NCI-H510A (cell line): ENCODE data around the gene NR3C2.
"Not testable (repeated sequence)": the region's sequence is repeated elsewhere in the genome, so short reads cannot be mapped to it uniquely, and the experiment has no call there.

ENCODE experiments used
- DNase-seq: peaks from one replicate; lab custom pipeline; 2025; lab: John Stamatoyannopoulos, UW

NR3C2 gene

DNA sequence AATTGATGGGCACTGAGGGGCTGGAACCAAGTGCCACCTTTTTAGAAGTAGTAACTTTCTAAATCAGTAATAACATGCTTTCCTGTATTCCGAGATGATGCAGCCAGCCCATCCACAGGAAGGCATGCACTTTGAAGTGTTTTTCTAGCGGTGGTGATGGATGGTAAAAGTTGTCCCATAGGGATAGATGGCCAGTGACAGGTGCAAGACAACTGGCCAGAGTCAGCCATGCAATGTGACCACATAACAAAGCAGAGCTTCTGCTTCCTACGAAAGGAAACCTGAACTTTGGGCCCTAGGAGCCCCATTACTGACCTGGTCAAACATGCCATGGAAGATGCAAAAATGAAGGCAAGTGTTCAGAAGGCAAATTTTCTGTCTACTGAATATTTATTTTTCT lies 72.3 kb downstream of the NR3C2 start:
- no peak for DNase-seq

DNA sequence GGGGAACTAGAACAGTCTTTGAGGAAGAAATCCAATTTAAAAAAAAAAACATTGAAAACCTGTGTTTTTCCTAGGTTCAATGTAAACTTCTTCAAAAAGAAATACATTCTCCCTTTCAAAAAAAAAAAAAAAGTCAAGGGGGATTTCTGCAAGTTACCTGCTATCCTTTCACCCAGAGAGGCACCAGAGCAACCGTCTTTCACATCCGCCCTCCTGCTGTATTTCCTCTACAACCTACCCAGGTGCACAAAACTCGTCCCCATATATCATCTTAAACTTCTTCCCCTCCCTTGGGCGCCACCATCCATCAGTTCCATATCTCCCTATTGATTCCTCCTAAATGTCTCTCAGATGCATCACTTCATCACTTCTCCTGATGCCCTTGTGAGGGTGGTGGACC lies 74.5 kb downstream of the NR3C2 start:
- DNase-seq: no peak

DNA sequence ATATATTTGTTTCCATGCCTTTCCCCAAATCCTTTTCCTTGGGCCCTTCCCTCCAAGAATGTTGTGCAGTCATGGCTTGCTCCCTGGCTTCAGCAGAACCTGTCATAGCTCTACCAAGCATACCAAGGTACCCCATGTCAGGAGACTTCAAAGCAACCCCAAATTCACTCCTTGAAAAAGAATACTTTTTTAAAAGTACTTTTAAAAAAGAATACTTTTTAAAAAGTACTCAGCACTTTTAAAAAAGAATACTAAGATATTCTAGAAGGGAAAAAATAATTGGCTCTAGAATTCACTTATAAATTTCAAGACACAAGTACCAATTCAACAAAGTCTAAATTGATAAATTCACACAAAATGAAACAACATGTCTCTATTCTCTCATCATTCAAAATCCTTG lies 76.0 kb downstream of the NR3C2 start:
- no peak for DNase-seq

DNA sequence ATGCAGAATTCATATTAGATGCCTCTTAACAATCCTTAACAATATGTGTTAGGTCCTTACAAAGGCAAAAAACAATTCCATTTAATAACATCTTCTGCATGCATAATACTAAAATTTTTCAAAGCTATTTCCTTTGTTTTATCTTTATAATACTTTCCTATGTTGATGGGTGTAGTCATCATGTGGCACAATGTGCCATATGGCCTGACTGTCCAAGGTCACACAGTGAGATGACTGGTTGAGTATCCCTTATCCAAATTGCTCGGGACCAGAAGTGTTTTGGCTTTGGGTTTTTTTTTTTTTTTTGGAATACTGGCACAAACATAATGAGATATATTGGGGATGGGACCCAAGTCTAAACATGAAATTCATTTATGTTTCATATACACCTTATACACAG lies 77.7 kb downstream of the NR3C2 start:
- no peak for DNase-seq

DNA sequence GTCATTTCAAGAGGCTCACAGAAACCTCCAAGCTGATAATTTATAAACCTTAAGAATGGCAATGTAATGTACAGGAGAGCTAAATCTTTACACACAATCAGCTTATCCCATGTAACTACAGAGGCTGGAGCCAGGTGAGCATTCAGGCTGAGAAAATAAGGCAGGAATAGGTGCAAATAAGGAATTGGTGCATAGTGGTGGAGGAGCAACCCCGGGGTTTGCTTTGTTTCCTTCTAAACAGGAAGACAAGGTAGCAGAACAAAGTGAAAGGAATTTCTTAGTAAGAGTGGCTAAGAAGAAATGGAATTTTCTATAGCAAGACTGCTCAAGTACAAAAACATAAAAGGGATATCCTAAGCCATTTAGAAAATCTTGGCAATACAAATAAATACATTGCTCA lies 82.4 kb downstream of the NR3C2 start:
- no peak for DNase-seq

DNA sequence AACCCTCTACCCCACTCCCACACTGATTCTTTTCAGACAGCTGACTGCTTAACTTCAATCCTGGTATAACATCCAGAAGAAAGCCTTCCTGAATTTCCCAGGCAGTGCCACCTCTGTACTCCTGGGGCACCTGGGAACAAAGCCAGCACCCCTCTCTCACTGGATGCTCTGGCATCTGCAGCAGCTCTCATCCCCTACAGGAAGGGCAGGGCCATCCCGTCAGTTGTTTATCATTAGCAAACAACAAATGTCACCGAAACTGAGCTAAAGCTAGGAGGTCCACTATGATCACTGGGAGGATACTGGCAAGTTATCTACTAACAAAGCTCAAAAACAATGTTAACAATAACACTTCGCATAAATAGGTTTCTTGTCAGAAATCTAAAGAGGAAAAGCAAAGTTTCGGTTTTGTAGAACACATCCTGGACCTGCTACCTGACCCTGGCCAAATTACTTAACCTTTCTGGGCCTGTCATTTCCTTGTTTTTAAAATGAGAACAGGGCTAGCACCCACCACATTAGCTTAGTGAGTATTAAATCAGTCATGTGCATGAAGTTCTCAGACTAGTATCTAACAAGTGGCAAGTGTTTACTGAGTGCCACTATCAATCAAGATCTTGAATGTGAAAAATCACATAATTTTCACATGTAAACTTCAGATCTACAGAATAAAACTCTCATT lies 86.6 kb downstream of the NR3C2 start:
- no peak for DNase-seq

DNA sequence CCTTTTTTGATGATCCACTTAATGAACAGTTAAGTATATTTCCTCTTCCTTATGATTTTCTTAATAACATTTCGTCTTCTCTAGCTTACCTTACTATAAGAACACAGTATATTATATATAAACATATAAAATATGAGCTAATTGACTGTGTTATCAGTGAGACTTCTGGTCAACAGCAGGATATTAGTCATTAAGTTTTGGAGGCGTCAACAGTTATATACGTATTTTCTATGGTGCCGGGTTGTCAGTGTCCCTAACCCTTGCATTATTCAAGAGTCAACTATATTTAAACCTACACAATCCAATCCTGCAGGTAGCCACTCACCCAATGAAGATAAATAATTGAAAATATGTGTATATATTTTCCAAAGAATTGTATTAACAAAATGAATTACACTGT lies 88.0 kb downstream of the NR3C2 start:
- no peak for DNase-seq

DNA sequence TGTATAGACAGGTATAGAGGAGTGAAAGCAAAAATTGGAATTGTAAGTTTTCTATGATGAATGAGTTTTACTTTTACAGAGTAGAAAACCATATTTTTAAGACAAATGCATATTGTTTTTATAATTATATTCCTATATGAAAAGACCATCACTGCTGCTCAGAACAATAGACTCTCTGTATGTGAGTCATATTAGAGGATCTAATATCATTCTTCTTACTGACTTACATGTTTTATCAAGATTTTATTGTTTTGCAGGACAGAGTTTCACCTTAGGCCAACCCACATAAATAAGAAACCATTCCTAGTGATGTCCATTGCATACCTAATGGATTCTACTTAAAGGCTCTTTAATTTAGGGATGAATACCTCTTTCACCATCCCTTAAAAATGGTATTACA lies 88.6 kb downstream of the NR3C2 start:
- DNase-seq: no peak

DNA sequence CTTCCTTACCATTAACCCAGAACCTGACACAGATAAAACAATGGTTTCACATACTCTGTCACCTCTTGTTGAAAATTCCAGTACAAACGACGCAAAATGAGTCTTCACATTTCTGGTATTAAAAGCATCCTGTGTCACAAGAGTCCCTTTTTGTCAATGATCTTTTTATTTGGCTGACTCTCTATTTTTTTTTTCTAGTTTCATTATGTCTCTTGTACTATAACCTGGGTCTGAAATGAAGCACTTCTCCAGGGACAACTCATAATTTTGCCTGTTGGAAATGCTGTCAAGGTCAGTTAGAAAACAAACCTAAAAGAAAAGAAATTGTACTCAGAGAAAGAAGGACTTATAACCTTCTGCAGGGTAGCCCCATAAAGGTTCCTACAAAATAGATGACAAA lies 93.1 kb downstream of the NR3C2 start:
- DNase-seq: no peak

DNA sequence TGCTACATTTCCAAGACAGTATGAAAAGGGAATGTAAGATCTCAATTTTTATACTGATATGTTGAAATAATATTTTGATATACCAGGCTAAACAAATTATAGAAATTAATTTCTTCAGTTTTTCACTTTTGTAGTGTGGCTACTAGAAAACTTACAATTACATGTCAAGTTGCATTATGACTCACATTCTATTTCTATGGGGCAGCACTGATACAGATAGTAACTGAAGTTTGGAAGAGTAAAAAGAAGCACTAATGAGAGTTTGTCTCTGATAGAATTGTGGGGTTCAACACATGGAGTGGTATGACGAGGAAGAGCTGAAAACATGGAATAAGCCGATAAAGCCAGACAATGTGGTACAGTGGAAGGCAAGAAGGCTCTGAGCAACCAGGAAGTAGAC lies 95.6 kb downstream of the NR3C2 start:
- DNase-seq: no peak

DNA sequence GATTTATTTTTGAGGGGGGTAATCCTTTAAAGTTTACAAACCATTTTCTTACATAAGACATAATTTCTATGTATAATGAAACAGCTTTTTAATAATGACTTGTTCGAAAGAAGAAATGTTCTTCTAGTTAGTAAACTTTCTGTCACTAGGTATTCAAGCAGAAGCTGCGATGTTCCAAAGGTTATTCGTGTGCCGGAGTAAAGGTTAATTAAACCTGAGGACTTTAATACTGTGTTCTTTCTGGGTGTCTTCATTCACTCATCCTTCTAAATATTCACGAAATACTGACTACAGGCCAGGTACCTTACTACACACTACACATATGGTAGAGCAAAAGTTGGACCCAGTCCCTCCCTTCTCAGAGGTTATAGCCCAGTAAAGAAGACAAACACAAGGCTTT lies 96.7 kb downstream of the NR3C2 start:
- DNase-seq: no peak

DNA sequence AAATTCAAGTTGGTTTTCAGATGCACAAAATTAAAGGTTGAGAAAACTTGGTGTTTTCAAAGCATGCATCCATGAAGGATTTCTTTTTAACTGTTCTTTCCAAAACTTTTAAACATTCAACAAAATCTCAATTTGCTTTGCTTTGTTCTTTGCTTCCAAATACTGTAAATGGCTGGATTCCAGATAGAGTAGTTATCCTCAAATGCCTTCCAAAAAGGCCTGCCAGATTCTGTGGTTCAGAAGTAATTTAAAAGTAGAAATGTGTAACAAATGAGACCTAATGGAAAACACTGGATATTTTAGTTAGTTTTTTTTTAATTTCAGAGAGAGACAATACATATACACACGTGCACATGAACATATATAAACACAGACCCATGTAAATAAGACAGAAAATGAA lies 97.3 kb downstream of the NR3C2 start:
- DNase-seq: no peak

DNA sequence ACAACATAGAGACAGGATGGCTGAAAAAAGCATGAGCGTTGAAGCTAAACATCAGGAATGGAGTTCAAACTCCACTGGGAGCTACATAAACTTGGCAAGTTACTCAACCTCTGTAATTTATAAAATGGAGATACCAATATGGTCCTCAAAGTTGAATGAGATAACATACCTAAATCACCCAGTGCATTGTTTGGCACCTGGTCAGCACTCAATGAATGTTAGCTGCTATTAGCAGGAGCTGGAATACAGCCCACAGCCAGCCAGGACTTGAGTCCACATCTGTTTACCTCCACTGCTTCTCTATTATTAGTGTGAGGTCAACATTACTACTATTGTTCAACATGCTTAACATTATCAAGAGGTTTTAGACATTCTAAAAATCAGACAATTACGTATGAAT lies 97.9 kb downstream of the NR3C2 start:
- DNase-seq: no peak

DNA sequence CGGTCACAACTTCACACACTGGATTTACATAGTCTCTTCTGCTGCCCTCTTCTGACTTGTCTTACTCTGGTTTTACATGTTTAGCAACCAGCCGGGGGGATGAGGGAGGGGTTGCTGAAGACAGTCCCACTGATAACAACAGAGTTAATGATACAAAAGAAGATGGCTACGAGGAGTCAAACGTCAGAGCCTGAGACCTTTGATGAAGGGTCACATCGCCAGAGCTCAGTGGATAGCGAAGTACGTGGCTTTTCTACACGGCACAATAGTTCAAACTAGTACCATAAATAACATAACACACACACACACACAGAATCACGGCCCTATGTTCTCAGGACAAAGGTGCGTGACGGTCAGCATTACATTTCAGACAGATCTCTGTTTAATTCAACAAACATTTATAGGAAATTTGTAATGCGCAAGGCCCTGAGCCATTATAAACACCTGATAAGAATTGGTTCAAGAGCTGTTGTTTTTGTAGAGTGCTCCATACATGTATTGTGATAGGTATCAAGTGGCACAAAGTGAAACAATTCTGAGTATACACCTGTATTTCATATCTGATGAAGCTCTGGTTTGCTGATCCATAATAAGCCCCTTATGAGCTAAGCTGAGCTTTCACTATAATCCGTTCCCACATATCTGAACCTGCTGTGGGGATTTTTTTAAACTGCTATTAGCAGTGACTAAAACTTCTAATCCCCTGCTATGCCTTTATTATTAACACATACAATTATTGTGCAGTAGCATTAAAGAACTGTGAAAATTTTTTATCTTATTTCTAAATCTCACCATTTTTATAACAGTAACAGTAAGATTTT lies 100.0 kb downstream of the NR3C2 start:
- DNase-seq: no peak

DNA sequence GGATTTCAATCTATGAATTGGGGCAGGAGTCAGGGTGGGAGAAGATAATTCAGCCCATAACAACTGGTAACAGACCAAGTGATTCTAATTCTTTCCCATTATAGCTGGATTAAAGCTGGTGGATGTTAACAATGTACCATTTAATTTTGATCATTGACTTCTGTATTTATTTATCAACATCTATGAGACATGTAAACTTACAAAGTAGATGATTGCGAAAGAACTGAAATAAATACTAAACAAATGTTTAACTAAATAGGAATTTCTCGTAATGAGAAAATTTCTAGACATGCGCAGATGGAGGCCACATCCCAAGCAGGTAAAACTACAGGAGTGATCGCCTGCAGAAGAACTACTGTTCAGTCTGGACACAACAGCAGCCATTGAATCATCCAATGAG lies 107.1 kb downstream of the NR3C2 start:
- no peak for DNase-seq

DNA sequence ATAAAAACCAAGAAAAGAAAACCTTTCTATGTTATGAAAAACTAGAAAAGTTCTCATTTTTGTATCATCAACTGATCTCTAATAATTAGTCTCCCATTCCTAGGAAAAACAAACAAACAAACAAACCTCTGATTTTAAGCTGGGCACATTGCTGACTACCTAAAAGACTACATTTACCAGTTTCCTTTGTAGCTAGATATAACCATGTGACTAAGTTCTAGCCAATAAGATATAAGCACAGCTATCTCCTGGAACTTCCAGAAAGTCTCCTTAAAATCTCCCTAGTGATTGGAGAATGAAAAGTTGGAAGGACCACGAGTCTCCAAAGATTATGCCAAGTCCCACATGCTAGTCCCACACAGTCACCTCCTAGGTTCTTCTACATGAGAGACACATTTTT lies 108.9 kb downstream of the NR3C2 start:
- no peak for DNase-seq

DNA sequence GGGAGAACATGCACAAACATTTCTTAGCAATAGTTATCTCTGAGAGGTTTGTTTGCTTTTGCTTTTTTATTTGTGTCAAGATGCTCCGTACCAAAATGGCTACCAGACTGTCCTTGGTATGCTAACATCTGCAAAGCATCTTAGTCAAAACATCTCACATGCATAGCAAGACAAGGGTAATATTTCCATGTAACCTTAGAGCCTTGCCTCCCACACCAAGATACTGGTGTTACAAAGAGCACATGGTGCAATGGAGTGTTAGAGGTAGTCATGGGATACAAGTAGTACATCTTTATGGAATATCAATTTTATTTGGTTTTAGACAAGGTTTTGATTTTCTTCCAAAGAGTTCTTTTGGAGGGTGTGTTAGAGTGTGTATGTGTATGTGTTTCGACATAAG lies 109.7 kb downstream of the NR3C2 start:
- no peak for DNase-seq

DNA sequence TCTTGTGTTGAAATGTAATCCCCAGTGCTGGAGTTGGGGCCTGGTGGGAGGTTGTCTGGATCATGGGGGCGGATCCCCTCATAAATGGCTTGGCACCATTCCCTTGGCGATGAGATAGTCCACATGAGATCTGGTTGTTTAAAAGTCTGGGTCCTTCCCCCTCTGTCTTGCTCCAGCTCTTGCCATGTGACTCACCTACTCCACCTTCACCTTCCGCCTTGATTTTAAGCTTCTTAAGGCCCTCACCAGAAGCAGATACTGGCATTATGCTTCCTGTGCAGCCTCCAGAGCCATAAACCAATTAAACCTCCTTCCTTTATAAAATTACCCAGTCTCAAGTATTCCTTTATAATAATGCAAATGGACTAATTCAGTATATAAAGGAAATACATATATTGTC lies 111.5 kb downstream of the NR3C2 start:
- no peak for DNase-seq

DNA sequence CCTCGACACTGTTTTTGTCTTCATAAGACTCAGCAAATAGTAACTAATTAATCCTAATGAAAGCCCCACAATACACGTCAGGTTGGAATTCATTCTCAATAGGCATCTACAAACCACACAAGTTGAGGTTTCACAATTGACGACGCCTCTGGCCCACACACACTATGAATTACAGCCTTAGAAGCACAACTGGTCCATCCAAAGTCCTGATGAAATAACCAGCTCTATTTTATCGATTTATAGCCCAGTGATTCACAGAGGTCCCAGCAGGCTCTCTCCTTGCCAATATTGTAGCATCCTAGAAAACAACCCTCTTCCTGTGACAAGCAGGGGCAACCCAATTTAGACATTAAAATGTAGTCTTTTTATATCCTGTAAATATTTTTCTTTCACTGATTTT lies 112.1 kb downstream of the NR3C2 start:
- no peak for DNase-seq

DNA sequence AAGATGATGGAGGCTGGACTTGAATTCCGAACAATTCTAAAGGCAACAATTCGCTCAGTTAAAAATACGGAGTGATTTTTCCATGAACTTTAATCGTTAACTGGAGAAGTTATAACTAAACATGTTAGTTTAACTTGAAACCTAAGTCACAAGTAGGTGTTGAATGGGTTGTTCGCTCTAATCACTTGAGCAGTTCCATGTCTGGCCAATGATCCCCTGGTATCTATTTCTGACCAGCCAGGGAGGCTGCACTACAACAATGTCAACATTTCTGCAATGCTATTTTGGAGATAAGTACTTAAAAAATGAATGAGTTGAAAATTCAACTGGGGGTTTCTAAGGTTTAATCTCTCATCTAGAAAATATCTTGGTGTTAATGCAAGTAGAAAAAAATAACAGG lies 112.5 kb downstream of the NR3C2 start:
- DNase-seq: no peak

DNA sequence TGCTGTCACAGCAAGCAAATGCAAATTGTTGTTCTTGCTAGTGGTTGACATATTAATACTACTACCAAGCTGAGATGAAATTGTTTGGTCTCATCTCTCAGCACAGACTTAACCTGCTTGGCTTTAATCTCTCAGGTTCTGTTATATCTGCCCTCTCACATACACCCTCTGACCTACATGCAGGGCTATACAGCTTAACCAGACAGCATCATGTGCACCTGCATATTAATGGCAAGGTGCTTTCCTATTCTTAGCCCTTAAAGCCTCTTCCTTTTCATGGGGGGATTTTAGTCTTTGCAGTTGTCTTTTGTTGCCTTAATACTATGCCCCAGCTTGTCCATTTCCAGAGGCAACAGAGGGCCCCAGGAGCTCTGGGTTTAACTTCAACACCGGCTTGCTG lies 114.5 kb downstream of the NR3C2 start:
- DNase-seq: no peak

DNA sequence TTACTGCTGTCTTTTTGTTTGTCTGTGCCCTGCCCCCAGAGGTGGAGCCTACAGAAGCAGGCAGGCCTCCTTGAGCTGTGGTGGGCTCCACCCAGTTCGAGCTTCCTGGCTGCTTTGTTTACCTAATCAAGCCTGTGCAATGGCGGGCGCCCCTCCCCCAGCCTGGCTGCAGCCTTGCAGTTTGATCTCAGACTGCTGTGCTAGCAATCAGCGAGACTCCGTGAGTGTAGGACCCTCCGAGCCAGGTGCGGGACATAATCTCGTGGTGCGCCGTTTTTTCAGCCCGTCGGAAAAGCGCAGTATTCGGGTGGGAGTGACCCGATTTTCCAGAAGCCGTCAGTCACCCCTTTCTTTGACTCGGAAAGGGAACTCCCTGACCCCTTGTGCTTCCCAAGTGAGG lies 118.9 kb downstream of the NR3C2 start:
- DNase-seq: not testable (repeated sequence)

DNA sequence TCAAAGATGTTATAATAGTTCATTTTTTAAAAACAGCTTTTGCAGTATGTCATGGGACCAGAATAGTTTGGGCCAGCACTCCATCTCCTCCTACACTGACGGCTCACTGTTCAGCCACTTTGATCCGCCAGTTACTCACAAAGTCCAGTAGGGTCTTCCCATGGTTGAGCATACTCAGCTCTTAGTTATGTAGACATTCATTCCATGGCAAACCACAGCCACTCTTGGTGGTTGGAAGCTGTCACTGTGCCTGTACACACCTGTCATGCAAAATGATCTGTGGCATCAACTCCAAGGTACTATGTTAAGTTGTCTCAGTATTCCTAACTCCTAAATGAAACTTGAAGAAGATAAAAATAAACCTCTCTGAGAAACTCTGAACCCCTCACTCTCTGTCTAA lies 127.2 kb downstream of the NR3C2 start:
- DNase-seq: no peak

DNA sequence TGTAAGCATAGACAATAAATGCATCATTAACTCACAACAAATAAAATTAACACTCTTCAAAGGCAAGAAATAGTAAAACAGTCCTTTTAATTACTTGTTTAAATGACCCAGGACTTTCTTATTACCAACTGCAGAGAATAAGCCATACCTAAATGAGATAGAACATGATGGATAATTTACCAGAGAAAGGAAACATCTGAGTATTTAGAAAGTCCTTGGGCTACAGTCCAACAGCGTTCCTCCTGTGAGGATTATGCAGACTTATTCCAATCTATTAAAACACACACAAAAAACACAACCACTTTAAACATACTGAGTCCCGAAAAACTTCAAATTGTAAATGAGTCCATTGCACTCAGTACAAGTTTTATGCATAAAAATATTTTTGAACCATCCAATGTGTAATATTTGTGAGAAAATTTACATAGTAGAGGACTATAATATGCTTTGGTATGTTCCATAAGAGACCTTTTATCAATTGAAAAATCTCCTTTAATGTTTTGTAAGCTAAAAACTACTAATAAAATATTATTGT lies 129.2 kb downstream of the NR3C2 start:
- DNase-seq: no peak
